ENCODE results near the gene OLIG3.

OLIG3 gene

GRCh38 chr6:137472641-137473137 lies 21.5 kb downstream of the OLIG3 start:
- Histone ChIP-seq H4K20me1 (ENCODE audit: insufficient read depth, low read length, poor library complexity, severe bottlenecking) (no peaks in the 10 kb centered on the region), H3K27me3 (ENCODE audit: insufficient read depth, low read length, poor library complexity, severe bottlenecking) (no peaks in the 10 kb centered on the region), H3K9me3 (ENCODE audit: insufficient read depth, low read depth, low read length) (no peaks in the 10 kb centered on the region), H2AFZ (ENCODE audit: low read length) (no peak overlapping the region), H3K9me2 (replicated peaks; ENCODE audit: low read depth, low read length) (no peaks in the 10 kb centered on the region), H3K4me2 (ENCODE audit: low read depth, low read length, poor library complexity, severe bottlenecking) (no peak overlapping the region), H3K4me1 (ENCODE audit: insufficient read depth, low read length, poor library complexity, severe bottlenecking) (no peaks in the 10 kb centered on the region), H3K36me3 (ENCODE audit: insufficient read depth, low read length) (no peaks in the 10 kb centered on the region), H3F3A (ENCODE audit: low read depth) (no peaks in the 10 kb centered on the region), H3K9ac (ENCODE audit: low read depth, low read length, poor library complexity, severe bottlenecking) (no peak overlapping the region), H3K79me2 (ENCODE audit: insufficient read depth, low read length) (no peaks in the 10 kb centered on the region), H3K4me3 (ENCODE audit: low read length, poor library complexity, severe bottlenecking) (no peak overlapping the region)
- TF ChIP-seq CTCF (conservative IDR thresholded peaks at IDR 0.05; ENCODE audit: low read length) (no peak), EZH2phosphoT487 (IDR thresholded peaks at IDR 0.05; ENCODE audit: borderline replicate concordance) (no peak)

GRCh38 chr6:137471986-137472385 lies 22.2 kb downstream of the OLIG3 start:
- H3K4me3 ChIP-seq (ENCODE audit: low read length, poor library complexity, severe bottlenecking): no peak overlapping the region
- H3F3A ChIP-seq (ENCODE audit: low read depth): no peaks in the 10 kb centered on the region
- H3K9me3 ChIP-seq (ENCODE audit: insufficient read depth, low read depth, low read length): no peaks in the 10 kb centered on the region
- no peaks in the 10 kb centered on the region for H3K79me2 ChIP-seq (ENCODE audit: insufficient read depth, low read length)
- no peak overlapping the region for H2AFZ ChIP-seq (ENCODE audit: low read length)
- no peaks in the 10 kb centered on the region for H4K20me1 ChIP-seq (ENCODE audit: insufficient read depth, low read length, poor library complexity, severe bottlenecking)
- no peaks in the 10 kb centered on the region for H3K9me2 ChIP-seq (replicated peaks; ENCODE audit: low read depth, low read length)
- no peak overlapping the region for H3K4me2 ChIP-seq (ENCODE audit: low read depth, low read length, poor library complexity, severe bottlenecking)
- H3K4me1 ChIP-seq (ENCODE audit: insufficient read depth, low read length, poor library complexity, severe bottlenecking): no peaks in the 10 kb centered on the region
- TF ChIP-seq CTCF (conservative IDR thresholded peaks at IDR 0.05; ENCODE audit: low read length) (no peak), EZH2phosphoT487 (IDR thresholded peaks at IDR 0.05; ENCODE audit: borderline replicate concordance) (no peak)
- H3K27me3 ChIP-seq (ENCODE audit: insufficient read depth, low read length, poor library complexity, severe bottlenecking): no peaks in the 10 kb centered on the region
- no peak overlapping the region for H3K9ac ChIP-seq (ENCODE audit: low read depth, low read length, poor library complexity, severe bottlenecking)
- H3K36me3 ChIP-seq (ENCODE audit: insufficient read depth, low read length): no peaks in the 10 kb centered on the region

- Histone ChIP-seq H2AFZ (ENCODE audit: low read length) (no peak overlapping the region), H3K9me2 (replicated peaks; ENCODE audit: low read depth, low read length) (no peaks in the 10 kb centered on the region), H3K27me3 (ENCODE audit: insufficient read depth, low read length, poor library complexity, severe bottlenecking) (no peaks in the 10 kb centered on the region)
Observed at GRCh38 chr6:137471497-137471896, 22.7 kb downstream of the OLIG3 start.

More at GRCh38 chr6:137471497-137471896, 22.7 kb downstream of the OLIG3 start:
- Histone ChIP-seq H3K4me1 (ENCODE audit: insufficient read depth, low read length, poor library complexity, severe bottlenecking) (no peaks in the 10 kb centered on the region), H3K9ac (ENCODE audit: low read depth, low read length, poor library complexity, severe bottlenecking) (no peak overlapping the region), H3K4me3 (ENCODE audit: low read length, poor library complexity, severe bottlenecking) (no peak overlapping the region), H3K4me2 (ENCODE audit: low read depth, low read length, poor library complexity, severe bottlenecking) (no peak overlapping the region), H3K79me2 (ENCODE audit: insufficient read depth, low read length) (no peaks in the 10 kb centered on the region), H3K36me3 (ENCODE audit: insufficient read depth, low read length) (no peaks in the 10 kb centered on the region), H3K9me3 (ENCODE audit: insufficient read depth, low read depth, low read length) (no peaks in the 10 kb centered on the region), H3F3A (ENCODE audit: low read depth) (no peaks in the 10 kb centered on the region), H4K20me1 (ENCODE audit: insufficient read depth, low read length, poor library complexity, severe bottlenecking) (no peaks in the 10 kb centered on the region)
- no peak for TF ChIP-seq EZH2phosphoT487 (IDR thresholded peaks at IDR 0.05; ENCODE audit: borderline replicate concordance)
- TF ChIP-seq CTCF (conservative IDR thresholded peaks at IDR 0.05; ENCODE audit: low read length): no peak

Data from Loucy (cell line).